Suprapubic skin (tissue), 4 donors: ENCODE data around the gene ZBTB21.

ENCODE experiments used
- CTCF ChIP-seq, 2 donors: fragments of 200-600 bp in 1 of 2; fragments of 450-650 bp in 1 of 2; sonication (generic) in 1 of 2; IDR thresholded peaks; one replicate each; pipeline ENCODE4 v1.5.1; 2016 to 2019; ENCODE audit warnings: antibody characterized with exemption in 2 of 2, mild to moderate bottlenecking in 1 of 2, moderate library complexity in 1 of 2
- EP300 ChIP-seq: sonication (generic); formaldehyde crosslinking; IDR thresholded peaks from one replicate; pipeline ENCODE4 v1.6.1; 2017; ENCODE audit warnings: antibody characterized with exemption
- POLR2A ChIP-seq, 2 donors: fragments of 450-650 bp; IDR thresholded peaks; one replicate each; pipeline ENCODE4 v1.6.1; 2017; ENCODE audit warnings: antibody characterized with exemption in 2 of 2, mild to moderate bottlenecking in 2 of 2, moderate library complexity in 2 of 2
- POLR2AphosphoS5 ChIP-seq, 3 donors: sonication (generic); formaldehyde crosslinking; IDR thresholded peaks; one replicate each; pipeline ENCODE4 v1.6.1; 2017; ENCODE audit warnings: antibody characterized with exemption in 3 of 3

DNA sequence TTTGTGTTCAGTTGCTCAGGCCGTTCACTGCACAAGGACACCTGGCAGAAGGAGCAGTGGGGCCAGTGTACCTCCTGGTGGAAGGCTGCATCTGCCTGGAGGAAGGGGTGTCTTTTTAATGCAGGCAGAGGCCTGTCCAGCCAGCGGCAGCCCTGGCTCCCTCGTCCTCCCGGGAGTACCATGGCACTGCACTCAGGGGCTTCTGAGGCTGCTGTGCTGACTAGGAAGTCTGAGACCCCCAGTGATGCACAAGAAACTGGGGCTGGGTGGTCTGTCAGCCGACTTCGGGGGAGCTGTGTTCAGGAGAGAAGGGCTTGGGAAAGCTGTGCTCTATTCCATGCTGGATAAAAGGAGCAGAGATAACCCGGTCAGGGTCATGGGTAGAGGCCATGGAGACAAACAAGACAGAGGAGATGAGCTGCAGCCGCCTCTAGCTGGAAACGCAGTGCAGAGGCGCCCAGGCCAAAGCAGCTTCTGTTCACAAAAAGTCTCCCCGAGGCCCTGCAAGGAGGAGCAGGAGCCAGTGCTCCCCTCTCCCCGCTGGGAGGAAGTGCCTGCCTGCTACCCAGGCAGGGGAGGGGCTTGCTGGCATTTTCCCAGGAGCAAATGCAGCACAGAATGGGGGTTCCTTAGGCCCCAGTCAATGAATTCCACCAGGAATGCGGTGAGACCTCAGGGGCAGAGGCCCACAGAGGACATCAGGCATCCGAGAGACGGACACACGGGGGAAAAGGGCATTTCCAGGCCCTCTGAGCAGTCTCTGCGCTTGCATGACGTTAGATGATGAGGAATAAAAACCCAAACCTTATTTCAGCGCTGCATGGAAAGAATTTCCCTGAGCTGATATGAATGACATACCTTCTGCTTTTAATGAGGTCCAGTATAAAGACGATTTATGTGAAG is 39.2 kb downstream of the ZBTB21 start:
- TF ChIP-seq POLR2A (IDR thresholded peaks at IDR 0.05) (no peak), CTCF (IDR thresholded peaks at IDR 0.05) (no peak), EP300 (no peak), POLR2AphosphoS5 (IDR thresholded peaks at IDR 0.05) (no peak)
